ENCODE results near the gene SYT12.

Gene SYT12

GRCh38 chr11:67050139-67050538 is 27.2 kb downstream of the SYT12 start:
- Histone ChIP-seq H3K4me1 (ENCODE audit: control insufficient read depth, insufficient read depth, low read length) (no peaks in the 10 kb centered on the region), H3K9me3 (ENCODE audit: control insufficient read depth, insufficient read depth, low read depth, low read length) (no peaks in the 10 kb centered on the region), H3K4me3 (ENCODE audit: low read depth, low read length) (no peak overlapping the region), H3K27ac (ENCODE audit: extremely low read depth, low read depth, low read length) (no peak overlapping the region), H3K36me3 (ENCODE audit: control insufficient read depth in 2 of 2, insufficient read depth in 1 of 2, low read length in 2 of 2) (no peaks in the 10 kb centered on the region)
- POLR2A ChIA-PET = no interaction called here
- no peak for TF ChIP-seq ZNF544 (tag by site-specific recombination; IDR thresholded peaks at IDR 0.05)
- TF ChIP-seq, protein P1, sequence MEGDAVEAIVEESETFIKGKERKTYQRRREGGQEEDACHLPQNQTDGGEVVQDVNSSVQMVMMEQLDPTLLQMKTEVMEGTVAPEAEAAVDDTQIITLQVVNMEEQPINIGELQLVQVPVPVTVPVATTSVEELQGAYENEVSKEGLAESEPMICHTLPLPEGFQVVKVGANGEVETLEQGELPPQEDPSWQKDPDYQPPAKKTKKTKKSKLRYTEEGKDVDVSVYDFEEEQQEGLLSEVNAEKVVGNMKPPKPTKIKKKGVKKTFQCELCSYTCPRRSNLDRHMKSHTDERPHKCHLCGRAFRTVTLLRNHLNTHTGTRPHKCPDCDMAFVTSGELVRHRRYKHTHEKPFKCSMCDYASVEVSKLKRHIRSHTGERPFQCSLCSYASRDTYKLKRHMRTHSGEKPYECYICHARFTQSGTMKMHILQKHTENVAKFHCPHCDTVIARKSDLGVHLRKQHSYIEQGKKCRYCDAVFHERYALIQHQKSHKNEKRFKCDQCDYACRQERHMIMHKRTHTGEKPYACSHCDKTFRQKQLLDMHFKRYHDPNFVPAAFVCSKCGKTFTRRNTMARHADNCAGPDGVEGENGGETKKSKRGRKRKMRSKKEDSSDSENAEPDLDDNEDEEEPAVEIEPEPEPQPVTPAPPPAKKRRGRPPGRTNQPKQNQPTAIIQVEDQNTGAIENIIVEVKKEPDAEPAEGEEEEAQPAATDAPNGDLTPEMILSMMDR (tag by site-specific recombination; IDR thresholded peaks at IDR 0.05) = peak; percentile 69
- TF ChIP-seq ZIC2 (tag by site-specific recombination; IDR thresholded peaks at IDR 0.05) = 0 out of 2 replicates have a peak, but pooled peaks have one; percentile 15
- no peak for TF ChIP-seq FEZF1 (tag by site-specific recombination; IDR thresholded peaks at IDR 0.05)
- TF ChIP-seq ZNF600 (tag by site-specific recombination; IDR thresholded peaks at IDR 0.05) = no peak
- CTCF ChIA-PET = interaction anchor here (0.7 to 1.6 kb wide), 4 partner anchors 14 to 24 kb away, joined by 3 to 5 read pairs (median 3); no protein-coding TSS in a partner anchor

DNA sequence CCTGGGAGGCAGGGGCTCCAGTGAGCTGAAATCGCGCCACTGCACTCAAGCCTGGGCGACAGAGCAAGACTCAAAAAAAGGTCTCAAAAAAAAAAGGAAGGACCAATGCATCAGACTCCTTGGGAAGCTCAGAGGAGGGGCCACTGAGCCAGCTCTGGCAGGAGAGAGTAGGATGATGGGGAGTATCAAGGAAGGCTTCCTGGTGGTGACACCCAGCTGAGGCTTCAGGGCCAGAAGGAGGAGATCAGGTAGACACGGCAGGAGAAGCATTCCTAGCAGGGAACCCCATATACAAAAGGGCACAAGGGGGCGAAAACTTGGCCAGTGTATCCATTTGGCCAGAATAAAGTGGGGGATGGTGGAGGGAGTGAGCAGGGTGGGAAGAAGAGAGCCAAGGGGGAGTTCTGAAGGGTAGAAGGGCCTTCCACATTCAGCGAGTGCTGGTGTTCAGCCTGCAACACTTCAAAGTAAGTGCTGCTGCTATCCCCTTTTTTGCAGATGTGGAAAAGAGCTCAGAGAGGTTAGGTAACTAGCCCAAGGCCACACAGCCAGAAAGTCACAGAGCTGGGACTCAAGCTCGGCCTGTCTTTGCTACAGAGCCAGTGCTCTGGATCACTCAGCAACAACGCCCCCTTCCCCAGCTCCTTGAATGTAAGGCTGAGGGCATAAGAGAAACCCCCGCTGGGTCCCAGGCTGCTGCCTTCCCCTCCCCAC is 28.4 kb downstream of the SYT12 start:
- Histone ChIP-seq H3K36me3 (ENCODE audit: control insufficient read depth in 2 of 2, insufficient read depth in 1 of 2, low read length in 2 of 2) (no peaks in the 10 kb centered on the region), H3K4me3 (ENCODE audit: low read depth, low read length) (no peak overlapping the region), H3K27ac (ENCODE audit: extremely low read depth, low read depth, low read length) (no peak overlapping the region), H3K4me1 (ENCODE audit: control insufficient read depth, insufficient read depth, low read length) (peaks cover 9% of the 10 kb centered on the region), H3K9me3 (ENCODE audit: control insufficient read depth, insufficient read depth, low read depth, low read length) (no peaks in the 10 kb centered on the region)
- CTCF ChIA-PET = interaction anchor here (0.6 to 1.6 kb wide), 10 partner anchors 11 to 331 kb away, joined by 3 to 6 read pairs (median 4); no protein-coding TSS in a partner anchor
- POLR2A ChIA-PET = interaction anchor here (0.7 kb wide), 1 partner anchor 266 kb away, joined by 3 read pairs; no protein-coding TSS in a partner anchor
- TF ChIP-seq ZNF768 (tag by site-specific recombination; IDR thresholded peaks at IDR 0.05) (0 out of 2 replicates have a peak, but pooled peaks have one; percentile 30), MYNN (tag by site-specific recombination; IDR thresholded peaks at IDR 0.05; ENCODE audit: borderline replicate concordance) (no peak)

GRCh38 chr11:67051945-67052488 is 29.1 kb downstream of the SYT12 start:
- TF ChIP-seq ZNF16 (tag by site-specific recombination; IDR thresholded peaks at IDR 0.05; ENCODE audit: low read depth) (peak; percentile 88), ZNF146 (tag by site-specific recombination; IDR thresholded peaks at IDR 0.05) (no peak)
- POLR2A ChIA-PET = interaction anchor here (0.6 to 0.7 kb wide), 2 partner anchors 13 to 265 kb away, joined by 3 read pairs; no protein-coding TSS in a partner anchor
- no peak overlapping the region for H3K4me3 ChIP-seq (ENCODE audit: low read depth, low read length)
- CTCF ChIA-PET = interaction anchor here (0.6 to 5.0 kb wide), 11 partner anchors 10 to 266 kb away, joined by 3 to 23 read pairs (median 4); no protein-coding TSS in a partner anchor
- no peaks in the 10 kb centered on the region for H3K9me3 ChIP-seq (ENCODE audit: control insufficient read depth, insufficient read depth, low read depth, low read length)
- H3K36me3 ChIP-seq (ENCODE audit: control insufficient read depth in 2 of 2, insufficient read depth in 1 of 2, low read length in 2 of 2) = no peaks in the 10 kb centered on the region
- no peak overlapping the region for H3K27ac ChIP-seq (ENCODE audit: extremely low read depth, low read depth, low read length)
- peaks cover 9% of the 10 kb centered on the region for H3K4me1 ChIP-seq (ENCODE audit: control insufficient read depth, insufficient read depth, low read length)

- Histone ChIP-seq H3K27ac (ENCODE audit: extremely low read depth, low read depth, low read length) (no peak overlapping the region), H3K36me3 (ENCODE audit: control insufficient read depth in 2 of 2, insufficient read depth in 1 of 2, low read length in 2 of 2) (no peaks in the 10 kb centered on the region), H3K9me3 (ENCODE audit: control insufficient read depth, insufficient read depth, low read depth, low read length) (no peaks in the 10 kb centered on the region), H3K4me1 (ENCODE audit: control insufficient read depth, insufficient read depth, low read length) (peaks cover 9% of the 10 kb centered on the region), H3K4me3 (ENCODE audit: low read depth, low read length) (no peak overlapping the region)
- ChIA-PET CTCF (interaction anchor here (0.6 to 5.0 kb wide), 14 partner anchors 9 to 265 kb away, joined by 3 to 23 read pairs (median 4); no protein-coding TSS in a partner anchor), POLR2A (interaction anchor here (0.6 to 1.0 kb wide), 4 partner anchors 14 to 770 kb away, joined by 3 to 5 read pairs (median 4); no protein-coding TSS in a partner anchor)
- TF ChIP-seq ZNF580 (tag by site-specific recombination; IDR thresholded peaks at IDR 0.05) (no peak), ZNF24 (tag by site-specific recombination; IDR thresholded peaks at IDR 0.05) (no peak), ZNF626 (tag by site-specific recombination; IDR thresholded peaks at IDR 0.05) (no peak), ZNF16 (tag by site-specific recombination; IDR thresholded peaks at IDR 0.05; ENCODE audit: low read depth) (no peak), BCL11A (tag by site-specific recombination; IDR thresholded peaks at IDR 0.05; ENCODE audit: low read depth) (no peak), REST (tag by site-specific recombination; IDR thresholded peaks at IDR 0.05) (no peak), ZNF701 (tag by site-specific recombination; IDR thresholded peaks at IDR 0.05) (no peak), ZFP69B (tag by site-specific recombination; IDR thresholded peaks at IDR 0.05) (no peak), HIC1 (tag by site-specific recombination; IDR thresholded peaks at IDR 0.05) (no peak), SETDB1 (IDR thresholded peaks at IDR 0.05; ENCODE audit: insufficient read length, low read length) (no peak)
Measured at GRCh38 chr11:67052891-67053290, 30.0 kb downstream of the SYT12 start.
